HG03095 (cell line): ENCODE results near the gene CERS6.
"Not testable (repeated sequence)": the region's sequence is repeated elsewhere in the genome, so short reads cannot be mapped to it uniquely, and the experiment has no call there.

ENCODE experiments used
- ATAC-seq: cut with Tn5 transposase; IDR thresholded peaks from one replicate; pipeline ENCODE4 v1.9.1; 2021; ENCODE audit warnings: moderate library complexity; ENCODE audit not compliant: unreplicated experiment

Gene CERS6

DNA sequence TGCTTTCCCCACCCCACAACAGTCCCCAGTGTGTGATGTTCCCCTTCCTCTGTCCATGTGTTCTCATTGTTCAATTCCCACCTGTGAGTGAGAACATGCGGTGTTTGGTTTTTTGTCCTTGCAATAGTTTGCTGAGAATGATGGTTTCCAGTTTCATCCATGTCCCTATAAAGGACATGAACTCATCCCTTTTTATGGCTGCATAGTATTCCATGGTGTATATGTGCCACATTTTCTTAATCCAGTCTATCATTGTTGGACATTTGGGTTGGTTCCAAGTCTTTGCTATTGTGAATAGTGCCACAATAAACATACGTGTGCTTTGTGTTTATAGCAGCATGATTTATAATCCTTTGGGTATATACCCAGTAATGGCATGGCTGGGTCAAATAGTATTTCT lies 335.1 kb downstream of the CERS6 start:
- not testable (repeated sequence) for ATAC-seq

DNA sequence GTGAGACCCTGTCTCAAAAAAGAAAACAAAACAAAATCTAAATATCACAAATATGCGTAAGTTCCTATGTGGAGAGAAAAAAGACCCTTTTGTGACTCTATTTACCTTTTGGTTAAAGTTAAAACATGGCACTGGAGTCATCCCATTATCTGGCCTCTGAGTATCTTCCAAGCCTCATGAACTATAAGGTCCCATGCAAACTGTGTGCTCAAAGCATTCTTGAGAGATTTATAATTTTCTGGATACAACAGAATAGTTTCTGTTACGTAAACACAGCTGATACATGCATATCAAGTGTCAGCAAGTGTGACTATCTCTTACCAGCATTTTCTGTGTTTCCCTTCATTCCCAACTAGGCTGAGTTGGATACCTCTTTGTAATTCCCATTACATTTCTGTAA lies 337.5 kb downstream of the CERS6 start:
- no peak for ATAC-seq

DNA sequence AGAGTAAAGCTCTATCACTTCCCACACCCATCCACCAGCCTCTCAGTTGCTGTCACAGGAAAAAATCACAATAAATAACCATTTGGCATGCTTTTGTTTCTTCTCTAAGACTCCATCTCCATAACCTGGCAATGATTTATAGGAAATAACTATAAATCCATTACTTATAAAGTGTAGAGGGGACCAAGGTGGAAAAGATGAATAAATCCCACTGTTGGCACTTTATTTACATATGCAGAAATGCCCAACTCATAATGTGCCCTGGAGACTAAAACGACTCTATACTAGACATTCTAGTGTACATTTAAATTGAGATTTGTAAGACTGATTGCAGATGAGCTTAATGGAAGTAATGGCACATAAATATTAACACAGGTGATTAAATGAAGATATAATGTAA lies 338.9 kb downstream of the CERS6 start:
- no peak for ATAC-seq

DNA sequence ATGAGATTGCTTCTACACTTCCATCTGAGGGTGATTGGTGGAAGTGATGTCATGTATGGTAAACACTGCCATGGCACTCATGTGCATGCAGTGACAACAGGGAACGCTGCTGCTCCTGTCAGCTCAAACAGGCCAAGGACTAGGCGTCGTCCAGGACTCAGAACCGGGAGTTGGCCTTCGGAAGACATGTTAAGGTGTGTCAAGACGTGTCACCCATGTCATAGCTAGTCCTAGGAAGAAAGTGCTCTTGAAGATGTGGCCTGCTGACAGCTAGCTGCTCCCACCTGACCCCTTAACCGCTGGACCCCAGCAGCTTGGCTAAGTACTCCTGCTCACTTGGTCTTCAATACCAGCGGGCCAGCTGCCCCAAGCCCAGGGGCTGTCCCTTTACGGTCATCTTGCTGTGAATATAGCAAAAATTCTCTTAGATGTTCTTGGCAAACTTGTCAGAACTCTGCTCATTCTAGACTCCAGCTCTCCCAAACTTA lies 340.1 kb downstream of the CERS6 start:
- ATAC-seq, result no peak

DNA sequence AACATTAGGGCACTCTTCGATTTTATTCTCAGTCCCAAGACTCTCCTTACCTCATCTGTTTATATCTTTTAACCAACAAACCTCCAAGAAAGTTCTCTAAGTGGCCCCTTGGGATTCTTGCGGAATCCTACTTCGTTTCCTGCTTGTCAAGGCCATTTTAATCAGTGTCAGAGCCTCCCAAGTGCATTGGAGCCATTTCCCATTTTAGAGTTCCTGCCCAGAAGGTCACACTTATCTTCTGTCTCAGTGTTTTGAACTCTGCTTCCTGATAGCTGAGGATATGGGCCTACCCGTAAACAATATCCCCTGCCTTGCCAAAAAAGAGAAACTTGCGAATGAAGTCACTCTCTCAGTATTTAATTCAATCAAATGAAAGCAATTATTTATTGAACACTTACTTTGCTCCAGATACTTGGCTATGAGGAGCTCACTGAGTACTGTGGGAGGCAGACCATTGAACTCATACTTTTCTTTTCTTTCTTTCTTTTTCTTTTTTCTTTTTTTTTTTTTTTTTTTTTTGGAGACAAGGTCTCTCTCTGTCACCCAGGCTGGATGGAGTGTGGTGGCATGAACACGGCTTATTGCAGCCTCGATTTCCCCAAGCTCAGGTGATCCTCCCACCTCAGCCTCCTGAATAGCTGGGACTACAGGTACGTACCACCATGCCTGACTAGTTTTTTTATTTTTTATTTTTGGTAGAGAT lies 340.7 kb downstream of the CERS6 start:
- ATAC-seq, result no peak

DNA sequence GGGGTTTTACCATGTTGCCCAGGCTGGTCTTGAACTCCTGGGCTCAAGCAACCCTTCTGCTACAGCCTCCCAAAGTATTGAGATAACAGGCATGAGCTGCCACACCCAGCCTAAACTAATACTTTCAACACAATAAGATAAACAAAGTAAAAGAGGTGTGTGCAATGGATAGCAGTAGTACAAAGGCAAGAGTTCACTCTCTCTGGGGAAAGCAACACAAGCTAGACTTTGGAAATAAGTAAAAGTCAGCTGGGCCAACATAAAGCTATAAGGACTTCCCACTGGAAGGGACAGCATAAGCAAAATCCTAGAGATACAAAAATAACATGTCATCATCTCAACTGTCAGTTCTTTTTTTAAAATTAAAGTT lies 341.2 kb downstream of the CERS6 start:
- ATAC-seq, result no peak

DNA sequence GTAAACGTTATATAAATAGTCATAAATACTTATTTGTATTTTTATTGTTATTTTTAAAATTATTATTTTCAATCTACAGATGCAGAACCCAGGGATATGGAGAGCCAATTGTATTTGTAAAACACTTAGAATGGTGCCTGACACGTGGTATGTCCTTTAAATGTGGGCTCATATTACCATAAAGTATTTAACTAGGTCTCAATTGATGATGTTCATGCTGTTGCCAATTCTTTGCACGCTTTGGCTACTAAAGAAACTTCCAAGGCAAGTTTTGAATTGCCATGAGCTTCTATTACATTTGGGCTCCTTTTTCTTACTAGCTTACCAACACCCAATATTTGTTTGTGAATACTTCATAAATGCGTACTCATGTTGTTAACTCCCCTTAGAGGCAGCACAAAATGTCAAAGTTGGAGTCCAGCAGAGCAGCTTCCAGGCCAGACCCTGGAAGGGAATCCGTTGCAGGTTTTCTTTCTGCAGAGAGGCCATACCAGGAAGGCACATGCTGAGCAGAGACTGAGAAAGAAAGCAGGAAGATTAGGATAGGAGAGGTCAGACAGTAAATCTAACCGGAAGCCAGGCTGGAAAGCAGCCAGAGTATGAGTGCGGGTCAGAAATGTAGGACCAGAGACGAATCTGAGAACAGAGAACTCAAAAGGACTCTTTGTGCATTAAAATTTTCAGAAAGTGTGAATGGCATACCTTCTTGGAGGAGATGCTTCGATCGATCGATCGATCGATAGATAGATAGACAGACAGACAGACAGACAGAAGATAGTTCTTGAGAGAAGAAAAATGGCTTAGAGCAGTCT lies 342.2 kb downstream of the CERS6 start:
- ATAC-seq, result no peak

DNA sequence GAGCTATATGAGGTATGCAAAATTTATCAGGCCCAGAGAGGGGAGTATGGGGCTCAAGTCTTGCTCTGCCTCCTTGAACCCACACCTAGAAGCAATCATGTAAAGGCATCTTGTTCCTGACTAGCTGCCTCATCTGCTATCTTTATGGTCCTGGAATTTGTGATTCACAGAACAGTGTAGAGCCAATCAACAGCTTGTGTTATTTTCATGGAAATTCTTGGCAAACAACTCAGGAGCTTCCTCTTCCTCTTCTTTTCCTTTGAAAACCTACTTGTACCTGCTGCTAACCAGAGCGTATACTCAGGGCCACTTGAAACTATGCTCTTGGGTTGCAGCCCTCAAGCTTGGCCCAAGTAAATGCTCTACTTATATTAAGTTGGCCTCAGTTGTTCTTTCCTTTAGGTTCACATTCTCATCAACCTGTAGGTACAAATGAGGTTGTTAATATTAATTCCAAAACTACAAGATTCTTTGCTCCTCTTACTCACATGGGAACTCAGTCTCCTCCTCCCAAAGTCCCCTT lies 342.9 kb downstream of the CERS6 start:
- ATAC-seq, result no peak

- no peak for ATAC-seq
Observed at GRCh38 chr2:168801471-168801870, 345.4 kb downstream of the CERS6 start.

- ATAC-seq, result no peak
Observed at GRCh38 chr2:168801961-168802858, 346.1 kb downstream of the CERS6 start, which contains the start of gene NOSTRIN. NOSTRIN (plus strand) TSS chr2:168802637; CDS start chr2:168802647, 10 bp downstream.

DNA sequence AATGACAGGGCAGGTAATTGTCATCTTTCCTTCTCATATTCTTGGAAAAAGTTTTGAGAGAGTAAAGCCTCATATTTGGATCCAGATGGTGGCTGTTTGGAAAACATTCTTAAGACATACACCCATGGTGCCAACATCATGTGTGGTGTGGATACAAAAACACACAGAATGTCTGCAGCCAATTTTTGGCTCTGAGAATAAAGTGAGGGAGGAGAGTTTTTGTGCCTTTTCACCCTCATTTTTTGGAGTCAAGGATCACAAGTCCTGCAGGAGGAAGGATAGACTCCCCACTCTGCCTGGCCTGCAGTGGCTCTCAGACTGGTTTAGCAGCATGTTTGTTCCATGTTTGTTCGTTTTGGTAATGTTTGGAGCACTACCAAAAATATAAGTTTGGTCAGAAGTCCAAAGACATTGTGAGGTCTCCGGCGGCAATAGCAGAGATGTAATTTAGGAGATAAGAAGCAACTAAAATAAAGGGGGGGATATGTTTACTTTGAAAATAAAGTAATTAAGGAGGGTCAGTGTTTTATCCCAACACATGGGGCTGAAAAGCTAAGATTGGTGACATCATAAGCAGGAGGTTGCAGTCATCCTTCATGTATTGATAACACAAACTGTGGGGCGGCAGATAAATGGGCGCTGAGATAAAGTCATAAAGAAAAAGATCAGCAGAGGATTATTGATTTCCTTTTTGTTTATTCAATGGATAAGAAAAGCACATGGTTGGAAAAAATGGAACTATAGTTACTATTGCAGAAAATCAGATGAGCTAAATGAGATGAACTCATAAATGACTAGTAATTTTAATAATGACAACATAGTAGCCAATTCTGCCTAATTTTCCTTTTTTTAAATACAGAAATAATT lies 347.0 kb downstream of the CERS6 start:
- no peak for ATAC-seq

DNA sequence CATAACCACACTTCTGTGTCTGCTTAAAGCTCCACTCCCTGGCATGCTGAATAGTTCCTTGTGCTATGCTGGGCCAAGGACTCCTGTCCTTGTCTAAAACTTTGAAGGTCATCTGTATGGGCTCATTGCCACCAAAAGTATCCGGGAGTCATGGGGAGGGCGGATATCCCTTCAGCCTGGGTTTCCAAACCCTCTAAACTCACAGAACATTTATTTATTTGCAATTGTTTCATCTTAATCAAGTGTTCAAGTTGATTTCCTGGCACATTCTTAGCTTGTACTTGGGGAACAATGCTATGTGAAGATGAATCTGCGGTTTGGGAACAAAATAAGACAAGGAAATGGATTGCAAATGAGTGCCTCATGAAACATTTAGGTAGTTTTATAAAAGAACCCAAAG lies 348.1 kb downstream of the CERS6 start:
- no peak for ATAC-seq

GRCh38 chr2:168805615-168806014 lies 349.5 kb downstream of the CERS6 start:
- no peak for ATAC-seq

DNA sequence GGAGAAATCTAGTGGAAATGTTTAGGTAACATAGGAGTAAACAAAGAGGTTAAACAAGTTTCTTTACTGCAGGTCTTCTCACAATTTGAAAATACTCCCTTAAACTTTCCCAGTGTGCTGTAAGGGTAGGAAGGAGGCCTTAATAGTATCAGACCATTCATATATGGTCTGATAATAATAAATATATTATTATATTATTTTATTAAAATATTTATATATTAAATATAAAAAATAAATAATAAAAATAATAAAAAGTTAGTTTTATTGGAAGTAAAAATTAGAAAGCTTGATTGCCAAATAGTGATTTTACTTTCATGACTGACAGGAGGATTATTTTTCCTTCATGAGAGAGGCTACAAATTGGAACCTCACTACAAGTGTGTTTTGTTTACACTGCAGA lies 353.5 kb downstream of the CERS6 start:
- no peak for ATAC-seq

DNA sequence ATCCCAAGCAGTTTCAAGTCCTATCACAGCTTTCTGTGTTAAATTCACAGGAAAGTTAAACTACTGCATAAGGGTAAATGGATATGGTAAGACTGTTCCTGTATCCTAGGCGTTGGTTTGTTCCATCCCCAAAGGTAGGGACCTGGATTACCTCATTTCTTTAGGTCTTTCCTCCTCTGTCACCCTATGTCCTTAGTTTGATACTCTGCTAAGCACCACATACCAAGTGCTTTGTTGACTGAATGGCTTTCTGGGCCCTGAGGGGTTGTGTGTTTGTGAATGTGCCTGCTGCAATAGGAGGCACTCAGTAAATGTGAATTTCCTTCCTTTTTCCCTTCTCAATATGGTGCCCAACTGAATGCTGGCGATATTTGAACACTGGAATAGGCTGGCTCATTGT lies 354.2 kb downstream of the CERS6 start:
- no peak for ATAC-seq

GRCh38 chr2:168811696-168812095 lies 355.6 kb downstream of the CERS6 start:
- ATAC-seq, result no peak

GRCh38 chr2:168814046-168814445 lies 358.0 kb downstream of the CERS6 start:
- no peak for ATAC-seq

GRCh38 chr2:168814939-168815907 lies 359.2 kb downstream of the CERS6 start:
- ATAC-seq, result no peak

- ATAC-seq, result no peak
Observed at GRCh38 chr2:168816369-168816768, 360.3 kb downstream of the CERS6 start.
